Measurements from ENCODE around the gene CAB39L.

DNA sequence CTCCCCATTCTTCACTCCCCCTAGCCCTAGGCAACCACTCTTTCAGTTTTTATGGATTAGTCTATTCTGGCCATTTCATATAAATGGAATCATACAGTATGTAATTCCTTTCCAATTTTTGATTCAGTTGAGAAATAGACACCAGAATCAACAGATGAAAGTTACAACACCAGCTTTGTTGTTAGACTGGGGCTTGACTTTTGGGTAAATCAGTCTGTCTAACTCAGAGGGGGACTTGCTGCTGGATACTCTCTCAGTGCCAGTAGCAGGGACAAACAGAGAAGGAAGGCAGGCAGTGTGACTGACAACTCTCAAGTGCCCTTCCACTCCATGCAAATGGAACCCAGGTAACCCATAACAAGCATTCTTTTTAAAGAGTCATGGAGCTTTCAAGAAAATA, 155.4 kb downstream of the CAB39L start:
- TF ChIP-seq, protein P1, sequence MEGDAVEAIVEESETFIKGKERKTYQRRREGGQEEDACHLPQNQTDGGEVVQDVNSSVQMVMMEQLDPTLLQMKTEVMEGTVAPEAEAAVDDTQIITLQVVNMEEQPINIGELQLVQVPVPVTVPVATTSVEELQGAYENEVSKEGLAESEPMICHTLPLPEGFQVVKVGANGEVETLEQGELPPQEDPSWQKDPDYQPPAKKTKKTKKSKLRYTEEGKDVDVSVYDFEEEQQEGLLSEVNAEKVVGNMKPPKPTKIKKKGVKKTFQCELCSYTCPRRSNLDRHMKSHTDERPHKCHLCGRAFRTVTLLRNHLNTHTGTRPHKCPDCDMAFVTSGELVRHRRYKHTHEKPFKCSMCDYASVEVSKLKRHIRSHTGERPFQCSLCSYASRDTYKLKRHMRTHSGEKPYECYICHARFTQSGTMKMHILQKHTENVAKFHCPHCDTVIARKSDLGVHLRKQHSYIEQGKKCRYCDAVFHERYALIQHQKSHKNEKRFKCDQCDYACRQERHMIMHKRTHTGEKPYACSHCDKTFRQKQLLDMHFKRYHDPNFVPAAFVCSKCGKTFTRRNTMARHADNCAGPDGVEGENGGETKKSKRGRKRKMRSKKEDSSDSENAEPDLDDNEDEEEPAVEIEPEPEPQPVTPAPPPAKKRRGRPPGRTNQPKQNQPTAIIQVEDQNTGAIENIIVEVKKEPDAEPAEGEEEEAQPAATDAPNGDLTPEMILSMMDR (IDR thresholded peaks at IDR 0.05; ENCODE audit: insufficient read depth, low read length, poor library complexity, severe bottlenecking): no peak
- TF ChIP-seq EZH2phosphoT487 (conservative IDR thresholded peaks at IDR 0.05; ENCODE audit: low read length): no peak
